Measurements from ENCODE around the gene KCNE5.
"Not testable (repeated sequence)": the region's sequence is repeated elsewhere in the genome, so short reads cannot be mapped to it uniquely, and the experiment has no call there.

Gene KCNE5

GRCh38 chrX:109578916-109579315 is 46.1 kb downstream of the KCNE5 start:
- ChIA-PET CTCF (no interaction called here), POLR2A (no interaction called here)
- DNase-seq (ENCODE audit: extremely low spot score), result no peak
- no peak for TF ChIP-seq CTCF (IDR thresholded peaks at IDR 0.05; ENCODE audit: control extremely low read depth, extremely low read depth, low read depth, missing control alignments)

GRCh38 chrX:109577055-109577454 is 47.9 kb downstream of the KCNE5 start:
- POLR2A ChIA-PET, result no interaction called here
- CTCF ChIA-PET, result interaction anchor here (1.6 kb wide), 1 partner anchor 19 kb away, joined by 3 read pairs; no protein-coding TSS in a partner anchor
- TF ChIP-seq CTCF (IDR thresholded peaks at IDR 0.05; ENCODE audit: control extremely low read depth, extremely low read depth, low read depth, missing control alignments), result no peak
- DNase-seq (ENCODE audit: extremely low spot score), result no peak

- DNase-seq (ENCODE audit: extremely low spot score); POLR2A ChIA-PET; CTCF ChIA-PET: not testable (repeated sequence)
Measured at GRCh38 chrX:109576083-109576482, 48.9 kb downstream of the KCNE5 start.
